GM12872 (cell line): ENCODE data around the gene ADNP2.

Experiments
- CTCF ChIP-seq: IDR thresholded peaks from 3 replicates; pipeline ENCODE4 v1.5.1; 2011; ENCODE audit warnings: low read depth, mild to moderate bottlenecking, low read length, moderate library complexity; ENCODE audit not compliant: insufficient read depth

The ADNP2 gene

GRCh38 chr18:80074183-80074582 lies 34.9 kb upstream of the ADNP2 start:
- TF ChIP-seq CTCF, result no peak

- TF ChIP-seq CTCF, result no peak
Measured at GRCh38 chr18:80074697-80075096, 34.4 kb upstream of the ADNP2 start.

GRCh38 chr18:80075940-80076339 lies 33.1 kb upstream of the ADNP2 start:
- TF ChIP-seq CTCF, result no peak

GRCh38 chr18:80076379-80076778 lies 32.7 kb upstream of the ADNP2 start:
- no peak for TF ChIP-seq CTCF

GRCh38 chr18:80077873-80078272 lies 31.2 kb upstream of the ADNP2 start:
- TF ChIP-seq CTCF, result no peak

GRCh38 chr18:80086281-80086680 lies 22.8 kb upstream of the ADNP2 start:
- TF ChIP-seq CTCF, result no peak

- no peak for TF ChIP-seq CTCF
Measured at GRCh38 chr18:80088036-80088435, 21.0 kb upstream of the ADNP2 start.

- TF ChIP-seq CTCF, result no peak
Measured at GRCh38 chr18:80088823-80089222, 20.2 kb upstream of the ADNP2 start.
